Right cardiac atrium (tissue), 5 donors: Measurements from ENCODE around the gene KRT5. TPM values are rescaled to one million over a fixed set of nuclear protein-coding genes. Genes with fewer than 3 reads are reported as not detected.

Experiments
- ATAC-seq, 2 donors: fragments of 200-7000 bp; cut with Tn5 transposase; one replicate each; pipeline versions ENCODE4 v1.8.0 to v1.9.1; 2020; ENCODE audit warnings: moderate library complexity in 2 of 2, mild to moderate bottlenecking in 1 of 2
- DNase-seq, 3 donors: peaks; one replicate each; pipeline ENCODE4 v3.0.0-alpha.2; 2020
- H3K27ac ChIP-seq: one replicate; pipeline ENCODE4 v1.5.1; 2013; ENCODE audit warnings: mild to moderate bottlenecking, low read length, control low read depth, moderate library complexity
- H3K27me3 ChIP-seq: one replicate; pipeline ENCODE4 v1.6.1; 2013; ENCODE audit not compliant: control insufficient read depth, insufficient read depth
- H3K4me1 ChIP-seq: one replicate; pipeline ENCODE4 v1.6.1; 2013; ENCODE audit warnings: low read length; ENCODE audit not compliant: control insufficient read depth, insufficient read depth
- H3K4me3 ChIP-seq: one replicate; pipeline ENCODE4 v1.5.1; 2013; ENCODE audit warnings: low read length, control low read depth
- H3K9me3 ChIP-seq: one replicate; pipeline ENCODE4 v1.6.1; 2013; ENCODE audit warnings: low read length; ENCODE audit not compliant: control insufficient read depth
- WGBS: extraction: QIAGEN DNeasy Blood & Tissue Kit; methylation state at CpG from one replicate; pipeline ENCODE4 v1.1.7; 2013; 5-methylcytosine and 5-hydroxymethylcytosine counted together
- intact Hi-C, 4 donors: fragments of 100-400 bp; cut with DNase I; formaldehyde crosslinking; loops; one replicate each; pipeline versions ENCODE4 v1.11.0 to v1.14.0; 2022 to 2023
- polyA plus RNA-seq: library from polyadenylated mRNA; stranded (reverse); fragments of 200-250 nt; gene quantifications from one replicate; pipeline ENCODE4 v1.2.3, GENCODE V29; 2013
- total RNA-seq, 4 donors: library from RNA; stranded (reverse); fragmentation: NEBNext Ultra II Directional; extraction: Animal tissue kit (Norgen Biotek cat#: 25700); gene quantifications; one replicate each; pipeline ENCODE4 v1.2.1, GENCODE V29; 2021
- donor health status: healthy with polysubstance abuse.
- donor health status: DM: no; HTN: yes; CAD: no.
- donor health status: DM: no; HTN: no; CAD: no.
- donor health status: DM: no; HTN: yes; CAD: no; lungs with severe emphysema.
- donor health status: DM: yes; HTN: yes; CAD: no.

KRT5 gene
- total and polyA plus RNA-seq, 5 donors: 0.07 TPM; not detected in 4

DNA sequence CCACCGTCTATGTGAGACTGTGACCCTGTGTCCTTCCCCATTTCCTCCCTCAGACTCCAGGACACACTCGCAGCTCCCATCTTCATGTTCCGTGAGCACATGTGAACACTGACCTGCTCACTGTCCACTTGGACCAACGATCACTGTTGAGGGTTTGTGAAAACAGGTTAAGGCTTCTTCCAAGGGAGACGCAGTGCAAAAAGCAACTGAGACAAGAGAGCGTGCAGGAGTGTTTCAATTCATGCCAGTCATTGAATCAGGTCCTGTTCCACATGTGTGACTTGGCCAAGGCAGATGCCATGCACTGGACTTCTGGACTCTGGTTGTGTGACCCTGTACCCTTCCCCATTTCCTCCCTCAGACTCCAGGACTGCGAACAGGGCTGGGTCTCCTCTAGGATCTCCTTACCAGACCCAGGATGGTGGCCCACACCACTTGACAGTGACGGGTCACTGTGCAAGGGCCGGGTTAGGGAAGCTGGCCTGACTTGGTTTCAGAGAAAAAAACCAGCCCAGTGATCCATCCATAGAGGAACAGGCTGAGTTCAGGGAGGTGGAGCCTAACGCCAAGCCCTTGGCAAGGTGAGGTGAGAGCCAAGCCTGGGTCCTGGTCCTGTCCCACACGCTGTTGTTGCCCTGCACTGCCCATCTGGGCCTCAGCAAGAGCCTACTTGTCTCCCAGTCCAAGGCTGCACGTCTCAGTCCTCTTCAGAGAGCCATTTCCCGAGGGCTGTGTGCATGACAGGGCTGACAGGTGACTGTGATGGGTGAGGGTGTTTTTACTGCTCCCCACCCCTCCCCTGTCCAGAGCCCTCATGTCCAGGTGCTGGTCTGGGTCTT, 5.7 kb upstream of the KRT5 start:
- DNase-seq (no peak), ATAC-seq (no peak)
- 79% methylated on average over 13 of the region's 13 CpGs for WGBS
- Histone ChIP-seq H3K9me3 (no peaks in the 10 kb centered on the region), H3K27ac (no peak overlapping the region), H3K27me3 (no peaks in the 10 kb centered on the region), H3K4me1 (no peaks in the 10 kb centered on the region), H3K4me3 (no peak overlapping the region)
- intact Hi-C loops: no loop called here

DNA sequence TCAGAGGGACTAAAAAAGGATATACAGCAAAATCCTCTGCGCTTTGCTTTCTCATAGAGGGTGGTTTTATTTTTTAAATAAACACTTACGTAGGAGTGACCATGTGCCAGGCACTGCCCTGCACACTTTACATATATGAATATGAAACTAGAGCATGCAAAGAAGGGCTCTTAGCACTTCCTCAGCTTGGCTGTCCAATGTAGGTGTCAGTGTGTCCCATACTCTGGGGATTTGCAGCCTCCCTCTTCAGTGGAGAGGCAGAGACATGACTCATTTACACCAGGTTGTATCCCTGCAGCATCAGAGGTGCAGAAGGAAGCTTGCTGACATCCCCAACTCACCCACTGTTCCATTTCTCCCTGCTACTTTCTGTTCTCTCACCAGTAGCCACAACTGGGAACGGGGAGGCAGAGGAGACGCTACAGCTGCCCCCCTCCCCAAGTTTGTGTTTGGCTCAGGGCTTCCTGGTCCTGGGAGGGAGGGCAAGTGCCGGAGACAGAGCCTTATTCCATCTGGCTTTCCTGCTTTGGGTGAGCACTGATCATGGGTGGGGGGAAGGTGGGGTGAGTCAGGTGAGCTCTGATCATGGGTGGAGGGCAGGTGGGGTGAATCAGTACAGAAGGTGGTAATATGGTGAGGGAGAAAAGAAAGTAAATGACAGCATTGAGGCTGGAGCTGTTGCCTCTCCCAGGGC, 4.9 kb upstream of the KRT5 start:
- no peak for DNase-seq
- intact Hi-C loops: no loop called here

DNA sequence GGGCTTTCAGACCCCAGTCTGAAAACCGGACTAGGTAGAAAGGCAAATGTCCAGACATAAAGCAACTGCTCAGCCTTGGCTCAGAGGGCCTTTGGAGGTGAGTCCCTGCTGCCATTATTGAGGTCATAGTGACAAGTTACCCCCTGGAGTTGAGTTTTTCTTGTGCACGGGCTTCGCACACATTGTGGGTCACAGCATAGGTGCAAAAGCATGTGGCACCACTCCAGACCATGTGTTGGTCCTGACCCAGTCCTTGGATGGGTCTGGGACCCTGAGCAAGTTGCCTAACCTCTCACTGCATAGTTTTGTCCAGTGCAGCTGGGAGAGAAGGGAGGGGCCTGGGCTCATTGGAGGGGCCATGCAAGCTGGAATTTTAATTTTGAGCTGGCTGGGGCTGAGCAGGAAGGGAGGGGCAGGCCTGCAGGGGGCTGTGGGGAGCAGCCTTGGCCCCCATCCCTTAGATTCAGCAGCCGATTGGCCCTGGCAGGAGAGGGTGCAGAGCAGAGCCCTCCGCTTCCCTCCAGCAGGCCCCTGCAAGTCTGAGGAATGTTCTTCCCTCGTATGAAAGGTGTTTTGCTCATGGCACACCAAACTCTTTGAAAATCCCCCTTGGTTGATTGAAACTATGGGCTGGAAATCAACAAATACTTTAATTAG, 4.2 kb upstream of the KRT5 start:
- no peak for ATAC-seq
- no peak for DNase-seq
- H3K9me3 ChIP-seq: no peaks in the 10 kb centered on the region
- H3K27ac ChIP-seq: no peak overlapping the region
- H3K27me3 ChIP-seq: no peaks in the 10 kb centered on the region
- H3K4me3 ChIP-seq: no peak overlapping the region
- intact Hi-C loops: no loop called here
- no peaks in the 10 kb centered on the region for H3K4me1 ChIP-seq
- 69% methylated on average over 6 of the region's 6 CpGs for WGBS

More for the DNA sequence above, 4.9 kb upstream of the KRT5 start:
- Histone ChIP-seq H3K9me3 (no peaks in the 10 kb centered on the region), H3K27ac (no peak overlapping the region), H3K4me1 (no peaks in the 10 kb centered on the region), H3K27me3 (no peaks in the 10 kb centered on the region), H3K4me3 (no peak overlapping the region)
- ATAC-seq: no peak
- WGBS: 79% methylated on average over 5 of the region's 5 CpGs

DNA sequence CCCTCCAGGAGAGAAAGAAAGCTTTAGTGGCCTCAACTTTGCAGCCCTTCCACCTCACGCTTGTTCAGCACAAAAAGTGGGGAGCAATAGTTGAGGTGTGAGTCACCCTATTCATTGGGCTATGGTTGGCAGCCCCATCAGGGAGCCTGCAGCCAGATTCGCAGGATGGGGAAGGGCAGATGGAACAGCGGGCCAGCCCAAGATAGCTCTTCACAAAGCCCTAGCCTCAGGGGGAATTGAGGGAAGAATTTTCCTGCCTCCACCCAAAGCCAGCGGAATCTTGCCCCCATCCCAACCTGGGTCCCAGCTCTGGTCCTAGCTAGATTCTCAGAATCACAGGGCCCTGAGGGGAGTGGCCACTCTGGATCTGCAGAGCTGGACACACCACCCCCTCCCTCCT, 3.6 kb upstream of the KRT5 start:
- intact Hi-C loops: no loop called here
- no peaks in the 10 kb centered on the region for H3K4me1 ChIP-seq
- DNase-seq: no peak
- no peak overlapping the region for H3K27ac ChIP-seq
- no peak overlapping the region for H3K4me3 ChIP-seq
- no peak for ATAC-seq
- H3K9me3 ChIP-seq: no peaks in the 10 kb centered on the region
- H3K27me3 ChIP-seq: no peaks in the 10 kb centered on the region
- 79% methylated on average over 4 of the region's 4 CpGs for WGBS

DNA sequence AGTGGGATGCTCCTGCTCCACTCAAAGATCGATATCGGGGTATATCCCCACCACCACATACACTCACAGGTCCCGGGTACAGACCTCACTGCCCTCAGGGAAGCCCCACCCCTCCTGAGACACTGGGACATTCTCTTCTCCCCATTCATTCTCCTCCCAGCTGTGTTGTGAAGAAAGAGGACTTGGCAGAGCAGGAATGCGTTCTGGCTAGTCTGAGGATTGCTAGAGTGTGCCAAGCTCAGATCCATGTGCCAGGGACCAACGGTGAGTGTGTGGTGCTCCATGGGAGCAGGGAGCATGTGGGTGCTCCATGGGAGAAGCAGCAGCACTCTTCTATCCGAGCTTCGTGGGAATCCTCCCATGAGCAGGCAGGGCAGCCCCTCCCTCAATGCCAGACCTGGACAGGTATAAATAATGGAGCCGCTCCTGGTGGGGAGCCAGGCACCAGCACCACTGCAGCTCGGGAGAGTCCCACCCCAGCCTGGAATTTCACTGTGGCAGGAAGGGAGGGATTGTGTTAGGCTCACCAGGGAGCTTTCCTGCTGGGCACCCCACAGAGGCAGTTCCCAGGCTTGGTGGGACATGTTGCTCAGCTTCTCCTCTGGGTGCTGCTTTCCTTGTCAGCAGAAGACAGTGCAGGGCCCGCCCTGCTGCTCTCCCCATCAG, 2.3 kb upstream of the KRT5 start:
- ATAC-seq: peak; percentile 19 to 20
- Histone ChIP-seq H3K4me3 (no peak overlapping the region), H3K27ac (no peak overlapping the region), H3K4me1 (no peaks in the 10 kb centered on the region), H3K27me3 (no peaks in the 10 kb centered on the region), H3K9me3 (no peaks in the 10 kb centered on the region)
- DNase-seq: no peak
- WGBS: 69% methylated on average over 10 of the region's 10 CpGs
- intact Hi-C loops: no loop called here

DNA sequence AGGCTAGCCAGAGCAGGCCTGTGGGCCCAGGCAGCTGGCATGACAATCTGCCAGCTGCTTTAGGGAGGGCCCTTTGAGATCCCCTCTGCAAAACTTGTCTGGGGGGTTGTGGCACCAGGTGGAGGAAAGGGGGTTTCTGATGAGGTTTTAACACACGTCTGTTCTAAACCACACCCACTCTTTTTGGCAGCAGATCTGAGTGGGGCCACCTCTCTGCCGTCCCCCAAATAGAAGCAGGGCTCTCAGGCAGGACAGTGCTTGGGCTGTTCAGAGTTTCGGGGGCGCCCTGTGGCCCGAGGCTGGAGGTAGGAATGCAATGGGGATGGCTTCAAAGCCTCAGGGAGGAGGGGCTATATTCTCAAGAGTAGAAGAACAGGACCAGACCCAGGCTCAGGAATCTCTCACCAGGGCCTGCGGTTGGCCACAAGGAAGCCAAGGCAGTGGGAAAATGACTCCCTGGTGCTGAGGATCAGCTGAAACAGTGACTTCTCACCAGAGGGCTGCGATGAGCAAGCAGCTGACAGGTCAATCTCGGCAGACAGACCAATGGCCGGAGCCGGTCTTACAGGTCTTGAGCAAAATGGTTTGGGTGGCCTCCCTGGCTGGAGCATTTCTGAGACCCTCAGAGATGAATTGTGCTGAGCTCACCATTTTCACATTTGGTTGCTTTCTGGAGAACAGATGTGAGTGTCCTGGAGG, 1.5 kb upstream of the KRT5 start:
- no peak for DNase-seq
- Histone ChIP-seq H3K27ac (no peak overlapping the region), H3K9me3 (no peaks in the 10 kb centered on the region), H3K4me1 (no peaks in the 10 kb centered on the region), H3K27me3 (no peaks in the 10 kb centered on the region), H3K4me3 (no peak overlapping the region)
- intact Hi-C loops: no loop called here
- ATAC-seq: no peak
- WGBS: 75% methylated on average over 10 of the region's 10 CpGs

DNA sequence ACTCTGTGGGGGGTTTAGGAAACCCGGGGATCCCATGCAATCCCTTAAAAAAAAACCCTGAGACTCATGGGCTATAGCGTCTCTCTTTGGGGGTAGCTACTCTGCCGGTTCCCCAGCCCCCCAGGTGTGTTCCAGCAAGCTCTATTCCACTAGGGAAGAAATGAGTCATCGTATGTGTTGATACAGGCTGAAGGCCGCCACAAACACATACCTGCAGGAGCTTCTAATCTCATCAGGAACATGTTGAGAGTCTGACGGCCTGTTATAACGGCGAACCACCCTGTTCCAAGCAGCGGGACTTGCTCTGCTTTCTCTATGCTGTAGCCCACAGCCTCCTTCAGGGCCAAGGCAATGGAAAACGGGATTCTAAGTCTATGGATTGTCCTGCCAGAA, 977 bp upstream of the KRT5 start:
- Histone ChIP-seq H3K9me3 (no peaks in the 10 kb centered on the region), H3K4me1 (no peaks in the 10 kb centered on the region), H3K27ac (no peak overlapping the region), H3K27me3 (no peaks in the 10 kb centered on the region), H3K4me3 (no peak overlapping the region)
- WGBS: 61% methylated on average over 10 of the region's 10 CpGs
- ATAC-seq (peak in 1 of 2 donors; percentile 76), DNase-seq (no peak)
- intact Hi-C loops: no loop called here

DNA sequence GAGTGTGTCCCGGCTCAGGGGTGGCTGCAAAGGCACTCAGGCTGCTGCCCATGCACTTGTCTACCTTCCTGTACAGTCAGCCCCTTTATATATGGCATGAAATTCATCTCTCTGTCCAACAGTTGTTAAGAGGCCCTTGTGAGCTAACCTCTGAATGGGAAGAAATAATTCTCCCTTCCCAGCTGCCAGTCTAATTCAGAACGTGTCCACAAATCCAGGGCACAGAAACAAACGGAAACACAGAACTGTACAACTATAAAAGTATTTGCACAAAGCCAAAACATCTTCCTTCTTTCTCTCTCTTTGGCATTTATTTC, 849 bp downstream of the KRT5 start:
- intact Hi-C loops: no loop called here
- no peaks in the 10 kb centered on the region for H3K4me1 ChIP-seq
- H3K27ac ChIP-seq: no peak overlapping the region
- H3K9me3 ChIP-seq: no peaks in the 10 kb centered on the region
- no peaks in the 10 kb centered on the region for H3K27me3 ChIP-seq
- DNase-seq (no peak), ATAC-seq (no peak)
- 75% methylated on average over 3 of the region's 3 CpGs for WGBS
- H3K4me3 ChIP-seq: no peak overlapping the region

DNA sequence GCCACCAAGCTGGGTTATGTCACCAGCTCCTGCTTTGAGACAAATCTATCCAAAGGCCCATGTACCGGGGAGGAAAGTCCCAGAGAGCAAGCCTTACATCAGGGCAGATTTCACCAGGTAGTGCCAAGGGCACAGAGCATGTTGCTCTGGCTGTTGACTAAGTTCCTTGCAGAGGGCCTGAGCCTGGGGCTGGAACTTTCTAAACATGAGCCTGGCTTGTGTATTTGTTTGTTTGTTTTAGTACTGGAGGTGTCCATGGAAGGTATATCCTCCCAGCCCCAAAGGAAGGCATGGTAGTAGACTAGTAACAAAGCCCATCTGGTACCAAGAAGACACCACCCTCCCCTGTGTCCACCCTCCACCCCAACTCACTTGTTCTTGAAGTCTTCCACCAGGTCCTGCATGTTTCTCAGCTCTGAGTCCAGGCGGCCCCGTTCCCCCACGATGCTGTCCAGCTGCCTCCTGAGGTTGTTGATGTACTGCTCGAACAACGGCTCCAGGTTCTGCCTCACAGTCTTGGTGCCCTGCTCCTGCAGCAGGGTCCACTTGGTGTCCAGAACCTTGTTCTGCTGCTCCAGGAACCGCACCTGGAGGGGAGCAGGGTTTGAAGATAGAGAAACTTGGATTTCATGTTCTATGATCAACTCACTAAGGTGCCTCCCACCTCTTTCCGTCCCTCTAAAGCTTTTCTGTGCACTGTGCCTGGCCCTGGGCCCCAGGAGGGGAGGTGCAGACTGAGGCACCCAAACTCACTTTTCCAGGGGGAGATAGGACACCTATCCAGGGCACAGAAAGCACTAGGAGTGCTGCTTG, 1.4 kb downstream of the KRT5 start:
- H3K9me3 ChIP-seq: no peaks in the 10 kb centered on the region
- no peak for ATAC-seq
- no peak overlapping the region for H3K4me3 ChIP-seq
- 84% methylated on average over 8 of the region's 8 CpGs for WGBS
- intact Hi-C loops: no loop called here
- no peak overlapping the region for H3K27ac ChIP-seq
- DNase-seq: no peak
- H3K27me3 ChIP-seq: no peaks in the 10 kb centered on the region
- H3K4me1 ChIP-seq: no peaks in the 10 kb centered on the region

DNA sequence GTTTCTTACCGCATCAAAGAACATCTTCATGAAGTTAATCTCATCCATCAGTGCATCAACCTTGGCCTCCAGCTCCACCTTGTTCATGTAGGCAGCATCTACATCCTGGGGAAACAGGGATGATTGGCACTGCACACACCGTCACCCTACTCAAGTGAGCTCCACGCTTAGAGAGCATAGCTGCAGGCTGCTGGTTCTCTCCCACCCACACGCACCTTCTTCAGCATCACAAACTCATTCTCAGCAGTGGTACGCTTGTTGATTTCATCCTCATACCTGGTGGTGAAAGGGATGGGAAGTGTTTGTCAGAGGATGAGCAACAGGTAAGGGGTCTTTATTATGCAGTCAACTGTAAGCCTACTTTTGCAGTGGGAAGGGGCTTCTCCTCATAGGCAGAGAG, 2.3 kb downstream of the KRT5 start:
- Histone ChIP-seq H3K9me3 (no peaks in the 10 kb centered on the region), H3K4me3 (no peak overlapping the region), H3K4me1 (no peaks in the 10 kb centered on the region), H3K27ac (no peak overlapping the region), H3K27me3 (no peaks in the 10 kb centered on the region)
- intact Hi-C loops: no loop called here
- no peak for DNase-seq
- no peak for ATAC-seq
- 85% methylated on average over 5 of the region's 5 CpGs for WGBS
